ENCODE measurements around the gene SZT2. TPM values are rescaled to one million over a fixed set of nuclear protein-coding genes. Genes with fewer than 3 reads are reported as not detected.

SZT2 gene
- total RNA-seq, 2 donors from 2014 or later = 51.4 to 51.6 TPM

- Mint-ChIP-seq H3K4me3 (no peak overlapping the region), H3K27ac (no peak overlapping the region), H3K9me3 (no peaks in the 10 kb centered on the region), H3K4me1 (ENCODE audit: low read depth) (peaks cover 9% of the 10 kb centered on the region), H3K36me3 (ENCODE audit: insufficient read depth in 2 of 2) (peaks cover 0 to 3% of the 10 kb centered on the region in 2 donors), H3K27me3 (ENCODE audit: low read depth) (no peaks in the 10 kb centered on the region)
- DNase-seq = no peak
- ATAC-seq (replicated peaks in 1 of 2) = no peak
Measured at GRCh38 chr1:43352881-43353280, 36.8 kb upstream of the SZT2 start.

GRCh38 chr1:43354471-43354870 lies 35.2 kb upstream of the SZT2 start:
- no peak for DNase-seq
- Mint-ChIP-seq H3K27me3 (ENCODE audit: low read depth) (no peaks in the 10 kb centered on the region), H3K36me3 (ENCODE audit: insufficient read depth in 2 of 2) (peaks cover 2 to 3% of the 10 kb centered on the region in 2 donors), H3K4me3 (no peak overlapping the region), H3K9me3 (no peaks in the 10 kb centered on the region), H3K4me1 (ENCODE audit: low read depth) (peaks cover 14% of the 10 kb centered on the region), H3K27ac (no peak overlapping the region)
- ATAC-seq (replicated peaks in 1 of 2) = no peak

- H3K27ac Mint-ChIP-seq = no peak overlapping the region
- H3K4me3 Mint-ChIP-seq = no peak overlapping the region
- peaks cover 17% of the 10 kb centered on the region for H3K4me1 Mint-ChIP-seq (ENCODE audit: low read depth)
- ATAC-seq (replicated peaks in 1 of 2) (no peak), DNase-seq (no peak)
- H3K27me3 Mint-ChIP-seq (ENCODE audit: low read depth) = no peaks in the 10 kb centered on the region
- peaks cover 4 to 7% of the 10 kb centered on the region in 2 donors for H3K36me3 Mint-ChIP-seq (ENCODE audit: insufficient read depth in 2 of 2)
- H3K9me3 Mint-ChIP-seq = no peaks in the 10 kb centered on the region
Measured at GRCh38 chr1:43354936-43355335, 34.8 kb upstream of the SZT2 start.

GRCh38 chr1:43357251-43357650 lies 32.4 kb upstream of the SZT2 start:
- ATAC-seq (replicated peaks in 1 of 2) = no peak
- peak overlapping the region in 1 of 2 donors; percentile 95 for H3K4me3 Mint-ChIP-seq
- H3K27ac Mint-ChIP-seq = no peak overlapping the region
- H3K9me3 Mint-ChIP-seq = no peaks in the 10 kb centered on the region
- peaks cover 40% of the 10 kb centered on the region for H3K4me1 Mint-ChIP-seq (ENCODE audit: low read depth)
- H3K36me3 Mint-ChIP-seq (ENCODE audit: insufficient read depth in 2 of 2) = peaks cover 17 to 22% of the 10 kb centered on the region in 2 donors
- no peak for DNase-seq
- H3K27me3 Mint-ChIP-seq (ENCODE audit: low read depth) = no peaks in the 10 kb centered on the region

GRCh38 chr1:43358121-43358745 lies 31.5 kb upstream of the SZT2 start:
- Mint-ChIP-seq H3K9me3 (no peaks in the 10 kb centered on the region), H3K4me3 (peak overlapping the region; percentile 83 to 95), H3K4me1 (ENCODE audit: low read depth) (peaks cover 50% of the 10 kb centered on the region), H3K27ac (peak overlapping the region; percentile 88), H3K36me3 (ENCODE audit: insufficient read depth in 2 of 2) (peaks cover 17 to 26% of the 10 kb centered on the region in 2 donors), H3K27me3 (ENCODE audit: low read depth) (no peaks in the 10 kb centered on the region)
- DNase-seq (peak in 1 of 2 donors; percentile 20), ATAC-seq (replicated peaks in 1 of 2) (peak; percentile 18 to 23)

- DNase-seq (peak; percentile 99), ATAC-seq (replicated peaks in 1 of 2) (peak; percentile 96 to 98)
- Mint-ChIP-seq H3K27ac (peak within 1 kb of the TSS; percentile 88), H3K9me3 (no peaks in the 10 kb centered on the region), H3K36me3 (ENCODE audit: insufficient read depth in 2 of 2) (peaks cover 20 to 30% of the 10 kb centered on the region in 2 donors), H3K4me3 (peak within 1 kb of the TSS; percentile 83 to 95), H3K4me1 (ENCODE audit: low read depth) (peaks cover 51% of the 10 kb centered on the region), H3K27me3 (ENCODE audit: low read depth) (no peaks in the 10 kb centered on the region)
Measured at GRCh38 chr1:43358746-43359693, 30.7 kb upstream of the SZT2 start, which contains the start of gene CDC20. TSS of gene CDC20 (plus strand) at chr1:43358981. CDS start at chr1:43359216, 235 bp downstream.

- ATAC-seq (replicated peaks in 1 of 2) = no peak
- Mint-ChIP-seq H3K9me3 (no peaks in the 10 kb centered on the region), H3K27me3 (ENCODE audit: low read depth) (no peaks in the 10 kb centered on the region), H3K4me3 (peak overlapping the region; percentile 83 to 95), H3K36me3 (ENCODE audit: insufficient read depth in 2 of 2) (peaks cover 21 to 35% of the 10 kb centered on the region in 2 donors), H3K27ac (peak overlapping the region; percentile 42), H3K4me1 (ENCODE audit: low read depth) (peaks cover 51% of the 10 kb centered on the region)
- no peak for DNase-seq
Measured at GRCh38 chr1:43359696-43360095, 30.0 kb upstream of the SZT2 start.

- no peak for DNase-seq
- Mint-ChIP-seq H3K36me3 (ENCODE audit: insufficient read depth in 2 of 2) (peaks cover 21 to 41% of the 10 kb centered on the region in 2 donors), H3K9me3 (no peaks in the 10 kb centered on the region), H3K4me1 (ENCODE audit: low read depth) (peaks cover 60% of the 10 kb centered on the region), H3K27me3 (ENCODE audit: low read depth) (no peaks in the 10 kb centered on the region), H3K4me3 (peak overlapping the region; percentile 83 to 95), H3K27ac (peak overlapping the region; percentile 16)
- ATAC-seq (replicated peaks in 1 of 2) = no peak
Measured at GRCh38 chr1:43360616-43361015, 29.1 kb upstream of the SZT2 start.

- Mint-ChIP-seq H3K27me3 (ENCODE audit: low read depth) (no peaks in the 10 kb centered on the region), H3K27ac (no peak overlapping the region), H3K4me3 (no peak overlapping the region), H3K36me3 (ENCODE audit: insufficient read depth in 2 of 2) (peaks cover 23 to 38% of the 10 kb centered on the region in 2 donors), H3K9me3 (no peaks in the 10 kb centered on the region), H3K4me1 (ENCODE audit: low read depth) (peaks cover 64% of the 10 kb centered on the region)
- no peak for DNase-seq
- no peak for ATAC-seq (replicated peaks in 1 of 2)
Measured at GRCh38 chr1:43363283-43363934, 26.3 kb upstream of the SZT2 start.

- DNase-seq = no peak
- ATAC-seq (replicated peaks in 1 of 2) = no peak
- Mint-ChIP-seq H3K9me3 (no peaks in the 10 kb centered on the region), H3K27me3 (ENCODE audit: low read depth) (no peaks in the 10 kb centered on the region), H3K27ac (peak overlapping the region; percentile 12), H3K36me3 (ENCODE audit: insufficient read depth in 2 of 2) (peaks cover 21 to 38% of the 10 kb centered on the region in 2 donors), H3K4me3 (no peak overlapping the region), H3K4me1 (ENCODE audit: low read depth) (peaks cover 69% of the 10 kb centered on the region)
Measured at GRCh38 chr1:43363935-43364525, 25.7 kb upstream of the SZT2 start.

GRCh38 chr1:43365678-43366077 lies 24.0 kb upstream of the SZT2 start:
- peaks cover 15 to 31% of the 10 kb centered on the region in 2 donors for H3K36me3 Mint-ChIP-seq (ENCODE audit: insufficient read depth in 2 of 2)
- H3K27me3 Mint-ChIP-seq (ENCODE audit: low read depth) = no peaks in the 10 kb centered on the region
- no peak for DNase-seq
- H3K27ac Mint-ChIP-seq = peak overlapping the region; percentile 62
- H3K4me1 Mint-ChIP-seq (ENCODE audit: low read depth) = peaks cover 59% of the 10 kb centered on the region
- no peaks in the 10 kb centered on the region for H3K9me3 Mint-ChIP-seq
- no peak for ATAC-seq (replicated peaks in 1 of 2)
- H3K4me3 Mint-ChIP-seq = peak overlapping the region; percentile 94

GRCh38 chr1:43366179-43366578 lies 23.5 kb upstream of the SZT2 start:
- peak overlapping the region; percentile 94 for H3K4me3 Mint-ChIP-seq
- peak overlapping the region; percentile 62 for H3K27ac Mint-ChIP-seq
- peaks cover 14 to 30% of the 10 kb centered on the region in 2 donors for H3K36me3 Mint-ChIP-seq (ENCODE audit: insufficient read depth in 2 of 2)
- ATAC-seq (replicated peaks in 1 of 2) = no peak
- peaks cover 59% of the 10 kb centered on the region for H3K4me1 Mint-ChIP-seq (ENCODE audit: low read depth)
- DNase-seq = peak in 1 of 2 donors; percentile 13
- H3K27me3 Mint-ChIP-seq (ENCODE audit: low read depth) = no peaks in the 10 kb centered on the region
- H3K9me3 Mint-ChIP-seq = no peaks in the 10 kb centered on the region

All from activated T-cell treated with anti-CD3 and anti-CD28 coated beads, Interleukin-2, amount 50 U/mL, for 72 hours (primary cell).